A172 (cell line): ENCODE data around the gene GPR82. TPM values are rescaled to one million over a fixed set of nuclear protein-coding genes. Genes with fewer than 3 reads are reported as not detected.
A peak's percentile ranks its signal among the peaks of the same experiment; 100 is the strongest.

Experiments
- DNase-seq: peaks from one replicate; pipeline ENCODE4 v3.0.0-alpha.2; 2015; ENCODE audit warnings: low spot score
- total RNA-seq: library from RNA; depleted of rRNA; stranded (reverse); fragments of >200 nt; shearing (Covaris generic); gene quantifications from 2 replicates; pipeline ENCODE4 v1.2.3, GENCODE V29; 2014; rRNA removed

GPR82 gene
- total RNA-seq, 1 experiment from 2014 or later: not detected

GRCh38 chrX:41719610-41720009 lies 4.4 kb upstream of the GPR82 start:
- DNase-seq: peak; percentile 2

GRCh38 chrX:41720125-41720779 lies 3.7 kb upstream of the GPR82 start:
- no peak for DNase-seq

DNA sequence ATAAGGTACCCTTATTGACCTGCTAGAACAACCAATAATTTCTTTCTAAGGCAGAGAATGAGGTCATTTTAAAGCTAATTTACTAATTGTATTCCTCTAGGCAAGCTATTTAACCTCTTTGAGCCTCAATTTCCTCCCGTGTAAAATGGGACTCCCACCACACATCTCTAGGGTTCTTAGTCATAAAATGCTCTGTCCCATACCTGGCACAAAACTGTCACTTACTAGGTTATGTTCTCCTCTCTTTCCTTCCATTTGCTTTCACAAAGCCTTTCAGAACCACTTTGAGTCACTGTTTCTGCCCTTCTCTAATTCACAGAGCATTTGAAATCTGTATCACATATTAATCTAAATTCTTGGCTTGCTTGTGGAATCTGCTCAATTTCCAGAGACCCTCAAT lies 2.4 kb upstream of the GPR82 start:
- DNase-seq: no peak

- no peak for DNase-seq
Observed at GRCh38 chrX:41722214-41722613, 1.8 kb upstream of the GPR82 start.

- DNase-seq: no peak
Observed at GRCh38 chrX:41722816-41723618, 964 bp upstream of the GPR82 start.

DNA sequence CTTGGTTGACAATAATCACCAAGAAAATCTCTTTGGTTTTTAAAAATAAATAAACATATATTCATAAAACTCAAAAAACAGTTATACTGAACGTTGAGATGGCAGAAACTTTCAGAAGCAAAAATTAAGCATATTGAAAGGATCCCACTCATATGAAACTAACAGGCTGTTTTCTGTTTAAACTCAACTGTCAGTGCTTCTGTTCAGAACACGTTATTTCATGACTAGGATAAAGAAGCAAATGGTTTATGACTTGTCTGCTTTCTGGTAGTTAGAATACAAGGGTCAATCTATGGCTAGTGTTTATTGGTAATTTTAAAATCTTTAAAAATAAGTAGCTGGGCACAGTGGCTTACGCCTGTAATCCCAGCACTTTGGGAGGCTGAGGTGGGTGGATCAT lies 4.1 kb downstream of the GPR82 start:
- no peak for DNase-seq

GRCh38 chrX:41730081-41730480 lies 6.1 kb downstream of the GPR82 start:
- DNase-seq: no peak

DNA sequence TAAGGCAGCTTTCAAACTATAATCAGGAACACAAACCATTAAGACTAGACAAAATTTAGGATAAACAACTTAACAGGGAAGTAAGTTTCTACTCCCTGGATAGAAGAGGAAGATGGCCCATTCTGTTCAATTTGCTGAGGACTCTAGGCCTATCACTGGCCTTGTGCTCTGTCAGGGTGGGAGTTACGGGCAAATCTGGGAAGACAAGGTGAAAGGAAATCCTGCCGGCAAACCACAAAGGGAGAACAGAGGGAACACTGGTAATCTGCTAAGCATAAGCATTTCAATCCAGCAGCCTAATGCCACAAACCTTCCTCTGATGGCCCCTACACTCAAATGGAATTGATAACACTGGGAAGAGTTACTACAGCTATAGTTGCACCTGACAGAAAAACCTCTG lies 8.3 kb downstream of the GPR82 start:
- DNase-seq: no peak

- no peak for DNase-seq
Observed at GRCh38 chrX:41733939-41734338, 10.0 kb downstream of the GPR82 start.

DNA sequence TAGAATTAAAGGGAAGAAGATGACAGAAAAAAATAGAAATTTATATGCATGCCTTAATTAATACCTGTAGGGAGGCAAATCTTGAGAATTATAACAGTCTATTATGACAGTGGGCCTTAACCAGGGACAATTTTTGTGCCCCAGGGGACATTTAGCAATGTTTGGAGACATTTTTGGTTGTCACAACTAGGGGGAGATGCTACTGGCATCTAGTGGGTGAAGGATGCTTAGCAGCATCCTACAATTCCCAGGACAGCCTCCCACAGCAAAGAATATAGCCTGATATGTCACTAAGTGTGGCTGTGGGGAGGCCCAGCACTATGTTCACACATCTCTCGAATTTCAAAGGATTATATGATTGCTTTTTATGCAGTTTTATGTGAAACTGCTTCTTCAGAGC lies 10.5 kb downstream of the GPR82 start:
- peak; percentile 9 for DNase-seq

DNA sequence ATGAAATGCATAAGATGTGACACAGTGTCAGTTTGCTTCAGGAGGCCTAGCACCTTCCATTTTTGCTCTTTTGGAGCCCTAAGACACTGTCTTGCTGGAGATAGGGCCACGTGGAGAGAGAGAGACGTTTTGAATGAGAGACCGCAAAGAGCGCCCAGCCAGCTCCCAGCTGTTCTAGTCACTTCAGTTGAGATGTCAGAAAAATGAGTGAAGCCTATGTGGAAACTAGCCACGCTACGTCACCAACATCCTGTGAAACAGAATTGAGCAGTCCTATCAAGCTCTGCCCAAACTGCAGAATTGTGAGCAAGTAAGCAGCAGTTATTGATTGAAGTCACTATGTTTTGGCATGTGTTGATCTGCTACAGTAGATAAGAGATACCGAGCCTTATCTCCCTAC lies 13.1 kb downstream of the GPR82 start:
- no peak for DNase-seq

DNA sequence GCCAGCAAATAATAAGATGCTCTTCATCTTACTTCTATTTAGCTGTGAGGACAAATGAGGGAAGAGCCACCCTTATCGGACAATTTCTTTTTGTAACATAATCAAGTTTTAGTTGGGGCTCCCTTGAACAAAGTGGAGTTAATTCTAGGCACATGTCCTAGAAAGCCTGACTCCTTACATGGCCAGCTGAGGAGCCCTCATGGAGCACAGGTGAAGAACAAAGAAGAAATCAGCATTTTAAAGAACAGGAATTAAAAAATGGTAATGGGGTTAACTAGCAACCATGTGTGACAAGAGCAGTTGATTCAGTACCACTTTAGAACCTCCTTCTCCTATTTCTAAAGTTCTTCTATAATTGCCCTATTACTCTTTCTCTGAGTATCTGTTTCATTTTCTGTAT lies 15.9 kb downstream of the GPR82 start:
- DNase-seq: no peak

DNA sequence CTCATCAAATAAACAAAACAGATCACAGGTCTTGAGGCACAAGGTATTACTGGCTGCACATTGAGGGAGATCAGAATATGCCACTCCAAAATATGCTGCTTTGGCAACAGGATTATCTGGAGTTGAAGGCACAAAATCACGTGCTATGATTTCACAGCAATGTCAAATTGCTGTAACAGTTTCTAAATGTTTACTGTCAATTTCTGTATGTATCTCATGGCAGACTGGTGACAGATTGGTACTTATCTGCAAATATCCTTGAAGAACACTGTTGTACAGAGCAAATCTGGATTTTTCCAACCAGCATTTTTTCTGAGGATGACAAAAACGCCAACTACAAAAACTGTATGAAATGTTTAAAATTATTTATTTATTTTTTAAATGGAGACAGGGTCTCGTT lies 26.7 kb downstream of the GPR82 start:
- no peak for DNase-seq

- no peak for DNase-seq
Observed at GRCh38 chrX:41758401-41758800, 34.4 kb downstream of the GPR82 start.

- DNase-seq: no peak
Observed at GRCh38 chrX:41759817-41760216, 35.8 kb downstream of the GPR82 start.

DNA sequence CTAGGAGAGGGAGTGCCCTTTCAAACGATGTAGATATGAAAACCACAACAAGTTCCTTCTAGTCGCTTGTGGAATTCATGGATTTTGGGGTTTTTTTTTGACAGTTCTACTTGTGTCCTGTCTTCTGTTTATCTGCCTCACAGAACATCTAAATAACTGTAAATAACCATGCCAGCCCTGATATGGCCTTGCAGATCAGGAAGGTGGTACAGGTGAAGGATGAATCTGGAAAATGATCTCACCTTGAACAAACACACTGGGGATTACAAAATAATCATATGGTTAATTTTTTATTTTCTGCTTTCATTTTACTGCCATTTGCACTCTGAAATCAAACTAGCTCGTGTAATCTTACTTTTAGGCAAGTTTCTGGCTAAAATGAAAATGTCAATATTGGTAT lies 37.2 kb downstream of the GPR82 start:
- DNase-seq: no peak

DNA sequence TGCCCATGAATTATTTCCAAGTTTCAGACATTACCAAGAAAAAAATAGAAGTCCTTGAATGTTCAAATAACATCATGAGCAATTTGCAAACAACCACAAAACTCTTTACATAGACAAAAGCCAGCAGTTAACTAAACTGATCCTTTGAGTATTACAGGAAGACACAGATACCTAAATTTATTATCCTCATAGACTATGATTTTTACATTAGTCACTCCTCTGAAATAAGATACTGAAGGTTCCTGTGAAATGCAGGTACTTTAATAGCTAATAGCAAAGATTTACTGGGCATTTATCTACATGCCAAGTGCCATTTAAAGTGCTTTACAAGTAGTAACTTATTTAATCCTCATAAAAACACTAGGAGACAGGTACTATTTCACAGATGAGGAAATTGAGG lies 37.7 kb downstream of the GPR82 start:
- no peak for DNase-seq

DNA sequence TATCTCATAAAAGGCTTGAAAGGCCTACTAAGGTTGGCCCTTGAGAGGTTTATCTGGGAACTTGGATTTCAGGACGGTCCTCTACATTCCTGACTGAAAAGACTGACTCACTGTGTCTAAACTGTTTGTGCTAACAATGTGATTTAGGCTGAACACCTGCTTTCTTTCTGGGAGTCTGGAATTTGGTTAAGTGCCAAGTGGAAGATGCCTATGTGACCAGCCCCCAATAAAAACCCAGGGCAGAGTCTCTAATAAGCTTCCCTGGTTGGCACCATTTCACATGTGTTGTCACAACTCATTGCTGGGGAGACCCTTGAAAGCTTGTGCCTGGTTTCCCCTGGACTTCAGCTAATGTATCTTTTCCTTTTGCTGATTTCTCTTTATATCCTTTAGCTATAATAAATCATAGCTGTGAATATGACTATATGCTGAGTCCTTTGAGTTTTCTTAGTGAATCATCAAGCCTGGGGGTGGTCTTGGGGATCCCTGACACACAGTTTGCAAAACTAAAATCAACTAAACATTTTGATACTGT lies 55.1 kb downstream of the GPR82 start:
- DNase-seq: peak; percentile 81

Other genes starting within 250 kb of the GPR82 start
- not detected in 2 replicates for gene GPR34, start 35.2 kb upstream of the GPR82 start, total RNA-seq
- gene CASK, start 199.4 kb downstream of the GPR82 start, total RNA-seq: 18.3 and 28.6 TPM in 2 replicates